Stimulated activated CD4-positive, alpha-beta T cell treated with anti-CD3 and anti-CD28 coated beads, TNF-alpha, amount 100 ng/mL, for 4 hours (primary cell): ENCODE results near the gene ACAD9.
"Not testable (repeated sequence)": the region's sequence is repeated elsewhere in the genome, so short reads cannot be mapped to it uniquely, and the experiment has no call there.

Experiments
- DNase-seq, 3 experiments: peaks; one replicate each; pipeline ENCODE4 v3.0.0-alpha.2; 2020; ENCODE audit warnings: low read depth in 3 of 3

ACAD9 gene

GRCh38 chr3:128861491-128861890 lies 17.9 kb upstream of the ACAD9 start:
- no peak for DNase-seq

- no peak for DNase-seq
These were observed 15.9 kb upstream of the ACAD9 start for GRCh38 chr3:128863560-128863959.

GRCh38 chr3:128864351-128864811 lies 15.0 kb upstream of the ACAD9 start:
- DNase-seq: no peak

- not testable (repeated sequence) for DNase-seq
These were observed 14.3 kb upstream of the ACAD9 start for GRCh38 chr3:128864849-128865804.

- DNase-seq: no peak
These were observed 12.0 kb upstream of the ACAD9 start for GRCh38 chr3:128867200-128868125.

GRCh38 chr3:128870347-128870746 lies 9.1 kb upstream of the ACAD9 start:
- no peak for DNase-seq

GRCh38 chr3:128872282-128872681 lies 7.1 kb upstream of the ACAD9 start:
- DNase-seq: no peak

GRCh38 chr3:128872744-128873143 lies 6.7 kb upstream of the ACAD9 start:
- DNase-seq: no peak

GRCh38 chr3:128873244-128874022 lies 6.0 kb upstream of the ACAD9 start:
- no peak for DNase-seq

GRCh38 chr3:128874481-128875180 lies 4.8 kb upstream of the ACAD9 start:
- DNase-seq: no peak

- DNase-seq: peak; percentile 31 to 50 (median 42)
These were observed 3.8 kb upstream of the ACAD9 start for GRCh38 chr3:128875556-128876120.

GRCh38 chr3:128878011-128878457 lies 1.4 kb upstream of the ACAD9 start:
- no peak for DNase-seq

- DNase-seq: peak in 2 of 3 experiments; percentile 12 to 13
These were observed 780 bp upstream of the ACAD9 start for GRCh38 chr3:128878556-128879124.

- no peak for DNase-seq
These were observed 571 bp downstream of the ACAD9 start for GRCh38 chr3:128879991-128880390.

- DNase-seq: not testable (repeated sequence)
These were observed 1.0 kb downstream of the ACAD9 start for GRCh38 chr3:128880455-128880854.

GRCh38 chr3:128881576-128881975 lies 2.2 kb downstream of the ACAD9 start:
- DNase-seq: no peak

- DNase-seq: no peak
These were observed 3.3 kb downstream of the ACAD9 start for GRCh38 chr3:128882719-128883118.

- DNase-seq: no peak
These were observed 5.6 kb downstream of the ACAD9 start for GRCh38 chr3:128884992-128885391.

GRCh38 chr3:128889139-128889894 lies 9.9 kb downstream of the ACAD9 start:
- DNase-seq: no peak
